IMR-90 (cell line): Measurements from ENCODE around the gene FAM83C. TPM values are rescaled to one million over a fixed set of nuclear protein-coding genes. Genes with fewer than 3 reads are reported as not detected.

Source experiments
- ELK1 ChIP-seq: fragments of 150-350 bp; IDR thresholded peaks from 2 replicates; pipeline ENCODE4 v1.6.1; 2016; ENCODE audit warnings: low read depth, mild to moderate bottlenecking, low read length, moderate library complexity, borderline replicate concordance
- MAFK ChIP-seq: IDR thresholded peaks from 2 replicates; pipeline ENCODE4 v1.6.1; 2012; ENCODE audit warnings: low read depth, low read length, improper control_type of control experiment
- MAZ ChIP-seq: IDR thresholded peaks from 2 replicates; pipeline ENCODE4 v1.6.1; 2012; ENCODE audit warnings: low read depth, mild to moderate bottlenecking, low read length, improper control_type of control experiment, moderate library complexity, borderline replicate concordance
- MXI1 ChIP-seq: IDR thresholded peaks from 2 replicates; pipeline ENCODE4 v1.6.1; 2012; ENCODE audit warnings: low read depth, mild to moderate bottlenecking, low read length, moderate library complexity, borderline replicate concordance
- RFX5 ChIP-seq: IDR thresholded peaks from 2 replicates; pipeline ENCODE4 v1.8.0; 2012; ENCODE audit warnings: low read depth, mild to moderate bottlenecking, low read length, moderate library complexity
- polyA plus RNA-seq, 3 experiments: library from polyadenylated mRNA; depleted of rRNA; stranded (reverse); fragments of >200 nt; gene quantifications; 2 replicates each; pipeline ENCODE4 v1.2.3, GENCODE V29; 2012; ENCODE audit warnings: low replicate concordance in 1 of 3
- total RNA-seq: library from RNA; depleted of rRNA; stranded (reverse); fragments of >200 nt; gene quantifications from 2 replicates; pipeline ENCODE4 v1.2.3, GENCODE V29; 2012

Gene FAM83C
- total and polyA plus RNA-seq, 2 of the 4 experiments (the other 2 are of a cell fraction): 0.02 TPM; not detected in 1

- TF ChIP-seq MAFK: no peak; the same call in 1 of the 2 replicates
- no peak for TF ChIP-seq RFX5
- TF ChIP-seq MXI1: peak; percentile 31; the same call in 1 of the 2 replicates
- peak; percentile 58; the same call in 1 of the 2 replicates for TF ChIP-seq MAZ
- no peak for TF ChIP-seq ELK1
These were observed 13.7 kb upstream of the FAM83C start (continued) for GRCh38 chr20:35305682-35306556.
